ENCODE data around the gene CCDC180.

DNA sequence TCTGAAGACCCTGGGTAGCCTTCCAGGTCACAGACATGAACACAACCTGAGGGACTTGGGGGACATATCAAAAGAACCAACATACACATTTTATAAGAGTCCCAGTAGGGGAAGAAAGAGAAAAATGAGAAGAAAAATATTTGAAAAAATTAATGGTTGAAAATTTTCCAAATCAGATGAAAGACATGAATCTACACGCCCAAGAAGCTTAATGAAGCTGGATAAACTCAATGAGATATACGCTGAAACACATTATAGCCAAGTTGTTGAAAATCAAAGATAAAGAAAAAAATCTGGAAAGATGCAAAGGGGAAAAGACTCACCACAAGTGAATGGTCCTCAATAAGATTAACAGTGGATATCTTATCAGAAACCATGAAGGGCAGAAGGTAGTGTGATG is 9.6 kb upstream of the CCDC180 start:
- TF ChIP-seq, protein P1, sequence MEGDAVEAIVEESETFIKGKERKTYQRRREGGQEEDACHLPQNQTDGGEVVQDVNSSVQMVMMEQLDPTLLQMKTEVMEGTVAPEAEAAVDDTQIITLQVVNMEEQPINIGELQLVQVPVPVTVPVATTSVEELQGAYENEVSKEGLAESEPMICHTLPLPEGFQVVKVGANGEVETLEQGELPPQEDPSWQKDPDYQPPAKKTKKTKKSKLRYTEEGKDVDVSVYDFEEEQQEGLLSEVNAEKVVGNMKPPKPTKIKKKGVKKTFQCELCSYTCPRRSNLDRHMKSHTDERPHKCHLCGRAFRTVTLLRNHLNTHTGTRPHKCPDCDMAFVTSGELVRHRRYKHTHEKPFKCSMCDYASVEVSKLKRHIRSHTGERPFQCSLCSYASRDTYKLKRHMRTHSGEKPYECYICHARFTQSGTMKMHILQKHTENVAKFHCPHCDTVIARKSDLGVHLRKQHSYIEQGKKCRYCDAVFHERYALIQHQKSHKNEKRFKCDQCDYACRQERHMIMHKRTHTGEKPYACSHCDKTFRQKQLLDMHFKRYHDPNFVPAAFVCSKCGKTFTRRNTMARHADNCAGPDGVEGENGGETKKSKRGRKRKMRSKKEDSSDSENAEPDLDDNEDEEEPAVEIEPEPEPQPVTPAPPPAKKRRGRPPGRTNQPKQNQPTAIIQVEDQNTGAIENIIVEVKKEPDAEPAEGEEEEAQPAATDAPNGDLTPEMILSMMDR (IDR thresholded peaks at IDR 0.05): no peak
- TF ChIP-seq POLR2A (IDR thresholded peaks at IDR 0.05): no peak
- no peak for TF ChIP-seq POLR2AphosphoS5 (IDR thresholded peaks at IDR 0.05)

Measured in prostate gland (tissue), 2 donors.